Esophagus muscularis mucosa (tissue), 4 donors: Measurements from ENCODE around the gene ZC3H12A. TPM values are rescaled to one million over a fixed set of nuclear protein-coding genes. Genes with fewer than 3 reads are reported as not detected.
A peak's percentile ranks its signal among the peaks of the same experiment; 100 is the strongest.

ENCODE experiments used
- DNase-seq: peaks from one replicate; pipeline ENCODE4 v3.0.0-alpha.2; 2017; ENCODE audit errors: extremely low spot score
- H3K27ac ChIP-seq, 4 donors: fragments of 200-600 bp; sonication (generic); replicated peaks in 1 of 4; 1 replicate in 3 of 4; 2 replicates in 1 of 4; pipeline ENCODE4 v1.5.1; 2016 to 2019; ENCODE audit warnings: mild to moderate bottlenecking in 1 of 4
- H3K27me3 ChIP-seq, 4 donors: fragments of 200-600 bp; sonication (generic); one replicate each; pipeline versions ENCODE4 v1.5.1 to v1.6.0; 2016 to 2019
- H3K36me3 ChIP-seq, 4 donors: fragments of 200-600 bp; sonication (generic); one replicate each; pipeline ENCODE4 v1.5.1; 2016 to 2019
- H3K4me1 ChIP-seq, 4 donors: fragments of 200-600 bp; sonication (generic); one replicate each; pipeline ENCODE4 v1.5.1; 2016 to 2019
- H3K4me3 ChIP-seq, 4 donors: fragments of 200-600 bp; sonication (generic); 1 replicate in 2 of 4; 2 replicates in 2 of 4; pipeline ENCODE4 v1.5.1; 2016 to 2019; ENCODE audit warnings: mild to moderate bottlenecking in 4 of 4, moderate library complexity in 1 of 4
- H3K9me3 ChIP-seq, 4 donors: fragments of 200-600 bp; sonication (generic); 1 replicate in 3 of 4; 2 replicates in 1 of 4; pipeline ENCODE4 v1.5.1; 2016 to 2019
- CTCF ChIP-seq, 3 experiments: fragments of 200-600 bp in 2 of 3; fragments of 450-650 bp in 1 of 3; sonication (generic) in 2 of 3; IDR thresholded peaks; one replicate each; pipeline ENCODE4 v1.5.1; 2017 to 2019; ENCODE audit warnings: antibody characterized with exemption in 3 of 3, mild to moderate bottlenecking in 2 of 3, moderate library complexity in 1 of 3
- EP300 ChIP-seq: sonication (generic); formaldehyde crosslinking; IDR thresholded peaks from one replicate; pipeline ENCODE4 v1.6.1; 2017; ENCODE audit warnings: antibody characterized with exemption
- POLR2A ChIP-seq: fragments of 450-650 bp; IDR thresholded peaks from one replicate; pipeline ENCODE4 v1.6.1; 2017; ENCODE audit warnings: antibody characterized with exemption, moderate library complexity, mild to moderate bottlenecking, low read depth
- POLR2AphosphoS5 ChIP-seq, 2 donors: sonication (generic); formaldehyde crosslinking; IDR thresholded peaks; one replicate each; pipeline ENCODE4 v1.6.1; 2017; ENCODE audit warnings: antibody characterized with exemption in 2 of 2
- WGBS: methylation state at CpG from one replicate; pipeline ENCODE4 v1.1.5; 2018; 5-methylcytosine and 5-hydroxymethylcytosine counted together
- intact Hi-C: fragments of 100-400 bp; cut with DNase I; formaldehyde crosslinking; loops from one replicate; pipeline ENCODE4 v1.15.1; 2023
- total RNA-seq, 4 donors: library from RNA; depleted of rRNA; stranded (reverse); fragments of >200 nt; gene quantifications; one replicate each; pipeline versions ENCODE4 v1.1.0 to v1.2.1, GENCODE V29; 2016

ZC3H12A gene
- total RNA-seq, 4 donors from 2014 or later, result 9.6 to 23.5 (median 11.7) TPM

DNA sequence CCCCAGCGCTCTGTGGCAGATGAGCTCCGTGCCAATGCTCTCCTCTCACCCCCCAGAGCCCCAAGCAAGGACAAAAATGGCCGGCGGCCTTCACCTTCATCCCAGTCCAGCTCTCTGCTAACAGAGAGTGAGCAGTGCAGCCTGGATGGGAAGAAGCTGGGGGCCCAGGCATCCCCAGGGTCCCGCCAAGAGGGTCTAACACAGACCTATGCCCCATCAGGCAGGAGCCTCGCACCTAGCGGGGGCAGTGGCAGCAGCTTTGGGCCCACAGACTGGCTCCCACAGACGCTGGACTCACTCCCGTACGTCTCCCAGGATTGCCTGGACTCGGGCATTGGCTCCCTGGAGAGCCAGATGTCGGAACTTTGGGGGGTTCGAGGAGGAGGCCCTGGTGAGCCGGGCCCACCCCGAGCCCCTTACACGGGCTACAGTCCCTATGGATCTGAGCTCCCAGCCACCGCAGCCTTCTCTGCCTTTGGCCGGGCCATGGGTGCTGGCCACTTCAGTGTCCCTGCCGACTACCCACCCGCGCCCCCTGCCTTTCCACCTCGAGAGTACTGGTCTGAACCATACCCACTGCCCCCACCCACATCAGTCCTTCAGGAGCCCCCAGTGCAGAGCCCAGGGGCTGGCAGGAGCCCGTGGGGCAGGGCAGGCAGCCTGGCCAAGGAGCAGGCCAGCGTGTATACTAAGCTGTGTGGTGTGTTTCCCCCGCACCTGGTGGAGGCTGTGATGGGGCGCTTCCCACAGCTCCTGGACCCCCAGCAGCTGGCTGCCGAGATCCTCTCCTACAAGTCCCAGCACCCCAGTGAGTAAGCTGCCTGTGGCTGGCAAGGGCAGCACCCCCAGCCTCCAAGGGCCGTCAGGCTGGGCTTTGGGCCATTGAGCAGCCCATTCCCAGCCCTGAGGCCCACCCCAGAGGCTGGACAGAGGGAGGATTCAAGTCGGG is 8.7 kb downstream of the ZC3H12A start:
- TF ChIP-seq POLR2AphosphoS5 (IDR thresholded peaks at IDR 0.05) (no peak), POLR2A (no peak), CTCF (IDR thresholded peaks at IDR 0.05) (no peak), EP300 (no peak)
- peaks cover 39 to 68% (median 61%) of the 10 kb centered on the region in 4 donors for H3K36me3 ChIP-seq
- H3K27me3 ChIP-seq, result no peaks in the 10 kb centered on the region
- no peaks in the 10 kb centered on the region for H3K9me3 ChIP-seq
- H3K27ac ChIP-seq, result peak overlapping the region; percentile 48 to 83 (median 72)
- no peak overlapping the region for H3K4me3 ChIP-seq
- no peak for DNase-seq
- intact Hi-C loops, result no loop called here
- 91% methylated on average over 15 of the region's 29 CpGs for WGBS
- H3K4me1 ChIP-seq, result peaks cover 51 to 80% (median 70%) of the 10 kb centered on the region in 4 donors

- intact Hi-C loops, result no loop called here
- Histone ChIP-seq H3K4me3 (no peak overlapping the region), H3K27ac (peak overlapping the region; percentile 48 to 83 (median 72)), H3K4me1 (peaks cover 45 to 72% (median 63%) of the 10 kb centered on the region in 4 donors), H3K9me3 (no peaks in the 10 kb centered on the region), H3K27me3 (no peaks in the 10 kb centered on the region), H3K36me3 (peaks cover 39 to 68% (median 57%) of the 10 kb centered on the region in 4 donors)
- TF ChIP-seq CTCF (IDR thresholded peaks at IDR 0.05) (no peak), POLR2AphosphoS5 (IDR thresholded peaks at IDR 0.05) (no peak), EP300 (no peak), POLR2A (no peak)
- no peak for DNase-seq
- WGBS, result 78% methylated on average over 4 of the region's 15 CpGs
These were observed 9.4 kb downstream of the ZC3H12A start for GRCh38 chr1:37483785-37484184.

- no peak for DNase-seq
- H3K36me3 ChIP-seq, result peaks cover 43 to 72% (median 60%) of the 10 kb centered on the region in 4 donors
- H3K27ac ChIP-seq, result peak overlapping the region; percentile 72 to 83 (median 76)
- no peak overlapping the region for H3K4me3 ChIP-seq
- WGBS, result 72% methylated on average over 7 of the region's 7 CpGs
- no peak for TF ChIP-seq CTCF (IDR thresholded peaks at IDR 0.05)
- peaks cover 38 to 65% (median 56%) of the 10 kb centered on the region in 4 donors for H3K4me1 ChIP-seq
- no peaks in the 10 kb centered on the region for H3K27me3 ChIP-seq
- H3K9me3 ChIP-seq, result no peaks in the 10 kb centered on the region
- intact Hi-C loops, result no loop called here
These were observed 10.1 kb downstream of the ZC3H12A start for GRCh38 chr1:37484325-37485051.

GRCh38 chr1:37485902-37486679 is 11.7 kb downstream of the ZC3H12A start:
- Histone ChIP-seq H3K27me3 (no peaks in the 10 kb centered on the region), H3K4me1 (peaks cover 29 to 49% (median 41%) of the 10 kb centered on the region in 4 donors), H3K9me3 (no peaks in the 10 kb centered on the region), H3K36me3 (peaks cover 41 to 75% (median 64%) of the 10 kb centered on the region in 4 donors), H3K27ac (peak overlapping the region; percentile 72 to 83 (median 76)), H3K4me3 (no peak overlapping the region)
- no peak for DNase-seq
- WGBS, result 72% methylated on average over 1 of the region's 6 CpGs
- TF ChIP-seq POLR2AphosphoS5 (IDR thresholded peaks at IDR 0.05) (no peak), POLR2A (no peak), CTCF (IDR thresholded peaks at IDR 0.05) (no peak), EP300 (no peak)
- intact Hi-C loops, result no loop called here
